Left ventricle myocardium inferior (tissue), 1 donor: ENCODE measurements around the gene CFAP61. TPM values are rescaled to one million over a fixed set of nuclear protein-coding genes. Genes with fewer than 3 reads are reported as not detected.
"Not testable (repeated sequence)": the region's sequence is repeated elsewhere in the genome, so short reads cannot be mapped to it uniquely, and the experiment has no call there.

Experiments used
- DNase-seq: peaks from one replicate; pipeline ENCODE4 v3.0.0-alpha.2; 2020
- H3K27ac ChIP-seq: fragments of 200-600 bp; replicated peaks from 2 replicates; pipeline ENCODE4 v1.8.0; 2021
- H3K27me3 ChIP-seq: fragments of 200-600 bp; 2 replicates; pipeline ENCODE4 v1.8.0; 2021; ENCODE audit warnings: low read depth
- H3K36me3 ChIP-seq: fragments of 200-600 bp; 2 replicates; pipeline ENCODE4 v1.8.0; 2021
- H3K4me1 ChIP-seq: fragments of 200-600 bp; 2 replicates; pipeline ENCODE4 v1.8.0; 2021
- H3K4me3 ChIP-seq: fragments of 200-600 bp; 2 replicates; pipeline ENCODE4 v1.8.0; 2021; ENCODE audit warnings: mild to moderate bottlenecking, moderate library complexity
- H3K9me3 ChIP-seq: fragments of 200-600 bp; replicated peaks from 2 replicates; pipeline ENCODE4 v1.8.0; 2021
- CTCF ChIP-seq: fragments of 200-600 bp; IDR thresholded peaks from 2 replicates; pipeline ENCODE4 v1.8.0; 2021; ENCODE audit warnings: antibody characterized with exemption, mild to moderate bottlenecking, borderline replicate concordance
- intact Hi-C: fragments of 100-400 bp; cut with micrococcal nuclease; formaldehyde crosslinking; loops from one replicate; pipeline ENCODE4 v1.11.0; 2022
- total RNA-seq: library from RNA; stranded (reverse); fragmentation: NEBNext Ultra II Directional; extraction: Animal tissue kit (Norgen Biotek cat#: 25700); gene quantifications from one replicate; pipeline ENCODE4 v1.2.1, GENCODE V29; 2021
- donor health status: DM: no; HTN: yes; CAD: no; lungs with severe emphysema.

CFAP61 gene
- total RNA-seq, 1 donor from 2014 or later, result 54.8 TPM

- intact Hi-C loops, result no loop called here
- peaks cover 4% of the 10 kb centered on the region for H3K27me3 ChIP-seq
- no peak overlapping the region for H3K4me3 ChIP-seq
- H3K36me3 ChIP-seq, result no peaks in the 10 kb centered on the region
- H3K27ac ChIP-seq, result no peak overlapping the region
- no peaks in the 10 kb centered on the region for H3K9me3 ChIP-seq
- no peak for DNase-seq
- no peak for TF ChIP-seq CTCF
- no peaks in the 10 kb centered on the region for H3K4me1 ChIP-seq
These were observed 288.1 kb downstream of the CFAP61 start for GRCh38 chr20:20340443-20340842.

DNA sequence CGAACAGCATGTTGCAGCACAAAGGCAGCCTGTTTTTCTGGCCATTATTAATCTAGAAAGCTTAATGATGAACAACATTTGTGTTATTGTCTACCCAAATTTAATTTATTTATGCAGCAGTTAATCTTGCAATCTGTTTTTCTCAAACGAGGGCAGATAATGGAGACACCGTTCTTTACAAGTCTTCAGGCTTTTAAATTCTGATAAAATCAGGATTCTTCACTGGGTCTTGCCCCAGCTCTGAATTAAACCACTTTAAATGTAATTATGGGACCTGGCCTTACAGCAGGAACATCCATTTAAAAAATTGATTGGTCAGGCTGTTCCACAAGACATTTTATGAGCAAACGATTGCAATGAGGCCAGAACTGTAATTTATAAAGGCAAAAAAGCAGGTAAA, 289.0 kb downstream of the CFAP61 start:
- intact Hi-C loops, result no loop called here

DNA sequence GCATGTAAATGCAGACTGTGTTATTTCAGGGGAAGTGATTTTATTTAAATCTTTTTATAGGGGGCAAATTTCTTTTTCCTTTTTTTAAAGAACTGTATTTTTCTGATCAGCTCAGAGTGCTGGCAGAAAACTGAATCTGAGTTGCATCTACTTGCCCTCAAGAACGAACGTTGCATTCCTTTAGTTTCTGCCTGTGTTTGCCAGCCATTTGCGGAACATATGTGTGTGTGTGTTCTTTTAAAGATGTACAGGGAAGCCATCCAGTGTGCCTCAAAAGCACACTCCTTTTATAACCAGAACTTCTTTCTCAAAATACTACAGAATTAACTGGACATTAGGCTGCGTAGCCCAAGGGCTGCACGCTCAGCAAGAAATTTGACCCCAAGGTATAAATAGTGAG, 289.7 kb downstream of the CFAP61 start:
- Histone ChIP-seq H3K4me1 (no peaks in the 10 kb centered on the region), H3K4me3 (no peak overlapping the region), H3K27me3 (no peaks in the 10 kb centered on the region), H3K27ac (no peak overlapping the region), H3K36me3 (no peaks in the 10 kb centered on the region), H3K9me3 (peaks cover 8% of the 10 kb centered on the region)
- no peak for DNase-seq
- TF ChIP-seq CTCF, result no peak
- intact Hi-C loops, result no loop called here

More for the DNA sequence above, 289.0 kb downstream of the CFAP61 start:
- Histone ChIP-seq H3K9me3 (peaks cover under 1% of the 10 kb centered on the region), H3K27ac (no peak overlapping the region), H3K27me3 (no peaks in the 10 kb centered on the region), H3K4me3 (no peak overlapping the region), H3K4me1 (no peaks in the 10 kb centered on the region), H3K36me3 (no peaks in the 10 kb centered on the region)
- no peak for TF ChIP-seq CTCF
- no peak for DNase-seq

DNA sequence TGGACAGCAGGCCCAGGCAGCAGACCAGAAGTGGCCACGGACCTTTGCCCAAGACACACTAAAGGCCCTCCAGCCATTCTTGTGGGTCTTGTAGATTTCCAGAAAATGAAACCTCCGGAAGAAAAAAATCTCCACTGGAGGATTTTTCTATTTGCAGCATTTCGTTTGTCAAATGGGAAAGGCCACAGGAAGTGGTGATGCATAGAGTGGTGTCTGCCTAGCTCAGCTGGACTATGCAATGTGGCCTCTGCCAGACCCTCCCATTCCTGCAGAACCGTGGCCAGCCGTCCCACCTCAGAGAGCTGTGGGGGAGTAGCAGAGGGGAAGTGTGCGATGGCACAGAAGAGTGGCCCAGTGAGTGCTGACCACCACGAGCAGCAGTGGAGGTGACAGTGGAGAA, 291.6 kb downstream of the CFAP61 start:
- Histone ChIP-seq H3K4me3 (no peak overlapping the region), H3K27ac (no peak overlapping the region), H3K9me3 (peaks cover 22% of the 10 kb centered on the region), H3K27me3 (no peaks in the 10 kb centered on the region), H3K4me1 (no peaks in the 10 kb centered on the region), H3K36me3 (no peaks in the 10 kb centered on the region)
- no peak for TF ChIP-seq CTCF
- DNase-seq, result no peak
- intact Hi-C loops, result no loop called here

- Histone ChIP-seq H3K36me3 (no peaks in the 10 kb centered on the region), H3K27me3 (no peaks in the 10 kb centered on the region), H3K27ac (no peak overlapping the region), H3K4me3 (no peak overlapping the region), H3K4me1 (no peaks in the 10 kb centered on the region), H3K9me3 (peaks cover 22% of the 10 kb centered on the region)
- TF ChIP-seq CTCF, result no peak
- intact Hi-C loops, result no loop called here
- DNase-seq, result no peak
These were observed 292.1 kb downstream of the CFAP61 start for GRCh38 chr20:20344476-20344875.

DNA sequence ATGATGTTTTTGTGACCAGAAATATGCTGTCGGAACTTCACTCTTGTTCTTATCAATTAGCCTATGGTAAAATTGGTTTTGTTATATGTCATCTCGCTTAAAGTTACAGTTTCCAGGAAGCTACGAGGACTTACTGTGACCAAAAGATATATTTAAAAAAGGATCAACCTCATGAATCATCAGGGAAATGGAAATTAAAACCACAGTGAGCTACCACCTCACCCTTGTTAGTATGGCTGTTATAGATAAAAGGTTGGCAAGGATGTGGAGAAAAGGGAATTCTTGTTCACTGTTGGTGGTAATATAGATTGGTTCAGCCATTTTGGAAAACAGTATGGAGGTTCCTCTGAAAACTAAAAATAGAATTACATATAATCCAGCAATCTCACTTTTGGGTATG, 301.2 kb downstream of the CFAP61 start:
- H3K27ac ChIP-seq, result no peak overlapping the region
- intact Hi-C loops, result no loop called here
- H3K4me1 ChIP-seq, result no peaks in the 10 kb centered on the region
- H3K36me3 ChIP-seq, result no peaks in the 10 kb centered on the region
- H3K4me3 ChIP-seq, result no peak overlapping the region
- DNase-seq, result no peak
- no peaks in the 10 kb centered on the region for H3K9me3 ChIP-seq
- no peak for TF ChIP-seq CTCF
- no peaks in the 10 kb centered on the region for H3K27me3 ChIP-seq

GRCh38 chr20:20355503-20355902, 303.2 kb downstream of the CFAP61 start:
- H3K27me3 ChIP-seq, intact Hi-C loops, H3K4me3 ChIP-seq, H3K36me3 ChIP-seq, DNase-seq, H3K4me1 ChIP-seq, H3K27ac ChIP-seq, H3K9me3 ChIP-seq: not testable (repeated sequence)
